MCF 10A (cell line): ENCODE data around the gene FAM83B. TPM values are rescaled to one million over a fixed set of nuclear protein-coding genes. Genes with fewer than 3 reads are reported as not detected.

Experiments used
- BruUV-seq: library from RNA; stranded (reverse); fragments of 400-500 nt; replicated peaks from 2 replicates; lab custom pipeline; 2021; lab: Mats Ljungman, UMichigan
- CTCF ChIA-PET: fragments of 300-600 bp; sonication (Branson Sonifier 250); formaldehyde crosslinking; extraction: SDS; loops from one replicate; lab custom pipeline; 2021; ENCODE audit warnings: antibody characterized with exemption, inconsistent platforms; lab: Yijun Ruan, JAX
- POLR2A ChIA-PET: fragments of 300-600, 350-650 bp; sonication (Branson Sonifier 250); formaldehyde crosslinking; extraction: SDS; loops from one replicate; lab custom pipeline; 2020; ENCODE audit warnings: antibody characterized with exemption, inconsistent platforms; lab: Yijun Ruan, JAX
- DNase-seq: peaks from one replicate; pipeline ENCODE4 v3.0.0-alpha.2; 2018; ENCODE audit not compliant: unreplicated experiment
- H3K27ac Mint-ChIP-seq: one replicate; pipeline ENCODE4 v1.8.0; 2022; ENCODE audit warnings: mild to moderate bottlenecking, low read depth, mixed read lengths; ENCODE audit not compliant: unreplicated experiment
- H3K27me3 Mint-ChIP-seq: one replicate; pipeline ENCODE4 v1.8.0; 2022; ENCODE audit warnings: mixed read lengths; ENCODE audit not compliant: insufficient read depth, unreplicated experiment
- H3K36me3 Mint-ChIP-seq: one replicate; pipeline ENCODE4 v1.8.0; 2022; ENCODE audit warnings: mild to moderate bottlenecking, moderate library complexity, mixed read lengths; ENCODE audit not compliant: insufficient read depth, unreplicated experiment
- H3K4me1 Mint-ChIP-seq: one replicate; pipeline ENCODE4 v1.8.0; 2022; ENCODE audit warnings: mixed read lengths; ENCODE audit not compliant: insufficient read depth, unreplicated experiment
- H3K4me3 Mint-ChIP-seq: one replicate; pipeline ENCODE4 v1.8.0; 2022; ENCODE audit warnings: mild to moderate bottlenecking, moderate library complexity, mixed read lengths; ENCODE audit not compliant: unreplicated experiment
- H3K9me3 Mint-ChIP-seq: one replicate; pipeline ENCODE4 v1.8.0; 2022; ENCODE audit warnings: mixed read lengths; ENCODE audit not compliant: unreplicated experiment
- intact Hi-C: fragments of 100-400 bp; cut with micrococcal nuclease; formaldehyde crosslinking; loops from 2 replicates; pipeline ENCODE4 v1.14.1; 2022
- total RNA-seq: library from RNA; stranded (reverse); gene quantifications from 2 replicates; pipeline ENCODE4 v1.2.3, GENCODE V29; 2022
- TF ChIP-seq, protein P1 (sequence below): fragments of 200-600 bp; IDR thresholded peaks from one replicate; pipeline ENCODE4 v1.8.0; 2022; ENCODE audit warnings: antibody characterized with exemption, mild to moderate bottlenecking; ENCODE audit not compliant: unreplicated experiment

Gene FAM83B
- total RNA-seq, 1 experiment from 2014 or later = 25.4 TPM

DNA sequence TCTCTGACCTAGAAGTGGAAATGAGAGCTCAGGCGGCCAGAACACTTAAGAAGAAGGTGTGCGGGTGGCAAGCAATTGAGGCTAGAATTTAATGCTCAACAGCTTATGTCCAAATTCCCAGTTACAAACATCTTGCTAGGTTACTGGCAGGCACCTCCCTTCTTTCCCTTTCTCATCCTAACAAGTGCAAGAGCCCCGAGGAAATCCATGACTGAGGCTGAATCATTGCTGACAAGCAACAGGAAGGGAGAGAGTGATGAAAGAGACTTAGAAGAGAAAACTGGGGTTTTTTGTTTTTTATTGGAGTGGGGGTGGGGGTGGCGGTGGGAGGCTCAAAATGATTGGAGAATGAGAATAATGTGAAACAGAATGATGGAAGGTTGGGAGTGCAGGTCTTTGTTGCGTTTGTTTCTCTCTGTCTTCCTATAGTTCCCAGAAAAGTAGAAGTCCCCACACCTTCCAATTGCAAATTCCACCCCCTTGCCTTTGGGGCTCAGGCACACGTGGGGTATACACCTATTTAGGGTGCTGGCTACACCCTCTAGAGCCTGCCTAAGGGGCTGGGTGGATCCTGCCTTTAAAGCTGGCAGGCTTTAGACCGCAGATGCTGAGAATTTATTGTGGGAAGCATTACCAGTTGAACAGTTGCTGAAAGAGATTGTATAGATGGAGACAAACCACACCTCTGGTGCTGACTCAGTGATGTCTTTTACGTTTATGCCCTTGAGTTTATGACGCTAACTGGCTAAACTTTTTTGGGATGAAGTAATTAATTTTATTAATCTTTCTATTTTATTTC is 1.4 kb downstream of the FAM83B start:
- Mint-ChIP-seq H3K9me3 (peaks cover 8% of the 10 kb centered on the region), H3K27ac (peak overlapping the region; percentile 97), H3K4me1 (peaks cover 50% of the 10 kb centered on the region), H3K27me3 (no peaks in the 10 kb centered on the region), H3K36me3 (no peaks in the 10 kb centered on the region), H3K4me3 (peak overlapping the region; percentile 88)
- DNase-seq = peak; percentile 96
- intact Hi-C loops = loop anchor here (1.0 to 10.0 kb wide), 7 partner anchors 27 to 861 kb away; no protein-coding TSS in a partner anchor
- TF ChIP-seq, protein P1, sequence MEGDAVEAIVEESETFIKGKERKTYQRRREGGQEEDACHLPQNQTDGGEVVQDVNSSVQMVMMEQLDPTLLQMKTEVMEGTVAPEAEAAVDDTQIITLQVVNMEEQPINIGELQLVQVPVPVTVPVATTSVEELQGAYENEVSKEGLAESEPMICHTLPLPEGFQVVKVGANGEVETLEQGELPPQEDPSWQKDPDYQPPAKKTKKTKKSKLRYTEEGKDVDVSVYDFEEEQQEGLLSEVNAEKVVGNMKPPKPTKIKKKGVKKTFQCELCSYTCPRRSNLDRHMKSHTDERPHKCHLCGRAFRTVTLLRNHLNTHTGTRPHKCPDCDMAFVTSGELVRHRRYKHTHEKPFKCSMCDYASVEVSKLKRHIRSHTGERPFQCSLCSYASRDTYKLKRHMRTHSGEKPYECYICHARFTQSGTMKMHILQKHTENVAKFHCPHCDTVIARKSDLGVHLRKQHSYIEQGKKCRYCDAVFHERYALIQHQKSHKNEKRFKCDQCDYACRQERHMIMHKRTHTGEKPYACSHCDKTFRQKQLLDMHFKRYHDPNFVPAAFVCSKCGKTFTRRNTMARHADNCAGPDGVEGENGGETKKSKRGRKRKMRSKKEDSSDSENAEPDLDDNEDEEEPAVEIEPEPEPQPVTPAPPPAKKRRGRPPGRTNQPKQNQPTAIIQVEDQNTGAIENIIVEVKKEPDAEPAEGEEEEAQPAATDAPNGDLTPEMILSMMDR = no peak
- ChIA-PET CTCF (interaction anchor here (0.5 to 2.2 kb wide), 5 partner anchors 9 to 1119 kb away, joined by 3 to 9 read pairs (median 4); no protein-coding TSS in a partner anchor), POLR2A (interaction anchor here (0.6 to 3.5 kb wide), 24 partner anchors 9 to 792 kb away, joined by 3 to 35 read pairs (median 4); no protein-coding TSS in a partner anchor)
- no TSS peak for BruUV-seq

DNA sequence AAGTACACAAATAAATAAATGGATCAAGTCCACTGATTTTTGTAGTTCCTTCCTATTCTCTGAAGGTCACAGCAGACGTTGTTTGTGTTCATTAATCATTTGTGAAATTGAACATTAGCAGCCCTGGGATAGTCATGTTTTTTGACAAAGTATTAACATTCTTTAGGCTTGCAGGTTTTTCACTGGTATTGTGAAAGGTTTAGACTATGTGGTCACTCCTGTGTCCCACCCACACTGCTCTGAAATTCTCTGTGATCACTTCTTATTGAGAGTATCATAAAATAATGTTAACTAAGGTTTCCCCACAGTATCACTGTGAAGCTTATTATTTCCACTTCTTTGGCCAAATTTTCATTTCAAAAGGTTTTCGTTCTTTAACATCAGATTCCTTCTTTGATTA is 3.5 kb downstream of the FAM83B start:
- Mint-ChIP-seq H3K4me3 (no peak overlapping the region), H3K36me3 (peaks cover 5% of the 10 kb centered on the region), H3K27ac (no peak overlapping the region), H3K9me3 (peaks cover 8% of the 10 kb centered on the region), H3K4me1 (peaks cover 45% of the 10 kb centered on the region), H3K27me3 (no peaks in the 10 kb centered on the region)
- intact Hi-C loops = no loop called here
- TF ChIP-seq, protein P1 = no peak
- no TSS peak for BruUV-seq
- POLR2A ChIA-PET = interaction anchor here (1.8 kb wide), 2 partner anchors 10 to 29 kb away, joined by 4 to 10 read pairs; no protein-coding TSS in a partner anchor
- no peak for DNase-seq
- CTCF ChIA-PET = interaction anchor here (0.5 to 2.0 kb wide), 4 partner anchors 23 to 1458 kb away, joined by 3 to 5 read pairs (median 4); no protein-coding TSS in a partner anchor

DNA sequence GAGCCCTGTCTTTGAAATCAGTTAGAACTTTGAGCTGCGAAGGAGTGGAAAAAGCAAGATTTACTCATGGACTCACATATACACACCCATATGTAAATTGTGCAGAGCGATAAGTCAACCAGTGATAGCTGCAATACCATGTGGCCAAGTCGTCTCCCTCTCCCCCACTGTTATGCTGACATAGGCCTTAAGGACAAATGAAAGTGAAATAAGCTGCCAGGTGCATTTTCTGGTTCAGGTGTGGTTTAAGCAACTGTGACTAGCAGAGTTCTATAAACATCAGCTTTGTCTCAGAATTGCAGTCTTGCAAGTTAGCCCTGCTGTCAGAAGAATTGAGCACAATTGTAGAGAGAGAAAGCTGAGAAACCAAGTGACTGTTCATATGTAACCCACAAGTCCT is 9.6 kb downstream of the FAM83B start:
- H3K27ac Mint-ChIP-seq = no peak overlapping the region

More for the DNA sequence above, 9.6 kb downstream of the FAM83B start:
- POLR2A ChIA-PET = interaction anchor here (0.6 to 3.6 kb wide), 5 partner anchors 8 to 121 kb away, joined by 3 to 33 read pairs (median 3); partner anchors contain the start of gene FAM83B
- Mint-ChIP-seq H3K27me3 (no peaks in the 10 kb centered on the region), H3K4me1 (peaks cover 10% of the 10 kb centered on the region), H3K9me3 (peaks cover 4% of the 10 kb centered on the region), H3K36me3 (peaks cover 5% of the 10 kb centered on the region), H3K4me3 (no peak overlapping the region)
- DNase-seq = no peak
- intact Hi-C loops = no loop called here
- BruUV-seq = no TSS peak
- TF ChIP-seq, protein P1 = no peak
- CTCF ChIA-PET = interaction anchor here (1.3 to 1.4 kb wide), 2 partner anchors 8 to 138 kb away, joined by 6 read pairs; no protein-coding TSS in a partner anchor
